ENCODE results near the gene VARS1.

The VARS1 gene

DNA sequence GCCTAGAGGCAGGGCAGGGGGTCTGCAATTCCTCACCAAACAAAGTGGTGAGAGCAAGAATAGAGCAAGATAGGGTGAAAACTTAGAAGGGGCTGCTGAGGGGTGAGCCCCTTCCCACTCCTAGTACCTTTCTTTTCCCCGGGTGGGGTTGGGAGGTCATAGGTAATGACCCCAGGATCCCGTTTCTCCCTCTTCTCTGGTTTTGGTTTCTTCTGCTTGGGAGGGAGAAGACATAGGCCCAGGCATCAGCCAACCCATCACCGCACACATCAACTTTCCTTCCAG, 3.5 kb downstream of the VARS1 start:
- DNase-seq, result no peak

GRCh38 chr6:31791324-31792089, 4.0 kb downstream of the VARS1 start:
- peak; percentile 64 for DNase-seq

DNA sequence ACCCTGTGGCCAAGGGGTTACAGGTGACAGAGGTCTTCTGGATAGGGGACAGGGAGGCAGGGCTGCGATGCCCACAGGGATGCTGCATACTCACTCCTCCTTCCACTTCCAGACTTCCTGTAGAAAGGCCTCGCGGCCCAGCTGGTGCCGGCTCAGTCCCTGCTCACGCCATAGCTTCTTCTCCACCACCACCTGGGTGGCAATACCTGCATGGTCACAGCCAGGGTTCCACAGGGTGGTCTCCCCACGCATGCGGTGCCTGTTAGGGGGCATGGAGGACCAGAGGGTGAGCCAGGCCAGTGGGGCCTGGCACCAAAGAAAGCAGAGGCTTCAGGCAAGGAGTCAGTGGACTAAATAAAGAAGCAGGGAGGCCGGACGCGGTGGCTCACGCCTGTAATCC, 10.1 kb downstream of the VARS1 start:
- DNase-seq, result no peak

DNA sequence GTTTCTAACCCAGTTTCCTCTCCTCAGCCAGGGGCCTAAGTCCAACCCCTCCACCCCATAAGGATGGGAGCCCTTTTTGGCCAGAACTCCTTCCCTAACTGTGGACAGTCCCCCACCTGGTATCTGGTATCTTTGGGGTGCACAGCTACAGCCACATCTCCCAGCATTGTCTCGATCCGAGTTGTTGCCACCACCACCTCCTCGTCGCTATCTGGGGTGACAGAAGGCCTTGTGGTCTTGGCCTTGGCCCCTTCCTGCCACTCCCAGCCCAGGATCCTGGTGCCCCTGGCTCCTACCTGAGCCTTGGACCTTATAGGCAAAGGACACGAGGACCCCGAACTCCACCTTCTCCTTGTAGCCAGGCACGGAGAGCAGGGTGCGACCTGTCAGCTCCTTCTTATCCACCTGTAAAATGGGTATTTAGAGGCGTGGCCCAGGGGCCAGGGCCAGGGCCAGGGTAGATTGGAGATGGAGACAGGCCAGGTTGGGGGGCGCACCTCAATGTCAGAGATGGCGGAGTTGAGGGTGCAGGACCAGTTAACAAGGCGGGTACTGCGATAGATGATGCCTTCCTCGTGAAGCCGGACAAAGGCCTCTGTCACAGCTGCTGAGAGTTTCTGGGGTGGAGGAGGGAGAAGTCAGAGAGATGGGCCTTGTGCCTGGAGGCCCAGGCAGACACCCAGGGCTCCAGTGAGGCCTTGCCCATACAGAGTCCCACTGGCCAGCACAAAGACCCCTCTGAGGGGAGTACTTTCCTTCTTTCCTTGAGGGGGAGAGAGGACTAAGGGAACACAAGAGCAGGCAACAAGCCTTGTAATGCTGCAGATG, 11.2 kb downstream of the VARS1 start:
- no peak for DNase-seq

DNA sequence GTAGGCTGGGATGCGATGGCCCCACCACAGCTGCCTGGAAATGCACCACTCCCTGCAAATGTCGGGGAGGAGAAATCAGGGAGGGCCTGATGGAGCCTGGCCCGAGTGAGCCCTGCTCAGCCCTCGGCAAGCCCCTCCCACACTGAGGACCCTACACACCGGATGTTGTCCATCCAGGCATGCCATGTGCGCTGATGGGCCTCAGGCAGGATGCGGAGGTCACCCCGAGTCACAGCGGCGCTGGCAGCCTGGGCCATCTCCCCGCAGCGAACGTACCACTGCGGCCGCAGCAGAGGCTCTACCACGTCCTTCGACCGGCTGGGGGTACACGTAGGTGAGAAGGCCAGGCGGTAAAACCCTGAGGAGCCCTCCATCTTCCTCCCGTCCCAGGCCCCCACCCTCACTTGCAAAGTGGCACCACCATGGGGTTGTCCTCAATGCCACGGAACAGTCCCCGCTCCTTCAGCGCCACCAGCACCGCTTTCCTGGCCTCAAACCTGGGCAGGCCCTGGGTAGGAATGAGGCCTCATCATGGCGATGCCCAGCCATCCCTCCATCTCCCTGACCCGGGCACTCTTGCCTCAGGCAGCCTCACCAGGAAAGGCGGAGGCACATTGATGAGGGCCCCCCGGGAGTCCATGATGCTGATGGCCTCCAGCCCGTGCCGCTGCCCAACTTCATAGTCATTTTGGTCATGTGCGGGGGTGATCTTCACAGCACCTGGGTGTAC, 13.3 kb downstream of the VARS1 start:
- no peak for DNase-seq

GRCh38 chr6:31781244-31782125, 14.1 kb downstream of the VARS1 start:
- no peak for DNase-seq

- no peak for DNase-seq
Observed at GRCh38 chr6:31780507-31781243, 14.9 kb downstream of the VARS1 start.

GRCh38 chr6:31779908-31780307, 15.6 kb downstream of the VARS1 start:
- no peak for DNase-seq

DNA sequence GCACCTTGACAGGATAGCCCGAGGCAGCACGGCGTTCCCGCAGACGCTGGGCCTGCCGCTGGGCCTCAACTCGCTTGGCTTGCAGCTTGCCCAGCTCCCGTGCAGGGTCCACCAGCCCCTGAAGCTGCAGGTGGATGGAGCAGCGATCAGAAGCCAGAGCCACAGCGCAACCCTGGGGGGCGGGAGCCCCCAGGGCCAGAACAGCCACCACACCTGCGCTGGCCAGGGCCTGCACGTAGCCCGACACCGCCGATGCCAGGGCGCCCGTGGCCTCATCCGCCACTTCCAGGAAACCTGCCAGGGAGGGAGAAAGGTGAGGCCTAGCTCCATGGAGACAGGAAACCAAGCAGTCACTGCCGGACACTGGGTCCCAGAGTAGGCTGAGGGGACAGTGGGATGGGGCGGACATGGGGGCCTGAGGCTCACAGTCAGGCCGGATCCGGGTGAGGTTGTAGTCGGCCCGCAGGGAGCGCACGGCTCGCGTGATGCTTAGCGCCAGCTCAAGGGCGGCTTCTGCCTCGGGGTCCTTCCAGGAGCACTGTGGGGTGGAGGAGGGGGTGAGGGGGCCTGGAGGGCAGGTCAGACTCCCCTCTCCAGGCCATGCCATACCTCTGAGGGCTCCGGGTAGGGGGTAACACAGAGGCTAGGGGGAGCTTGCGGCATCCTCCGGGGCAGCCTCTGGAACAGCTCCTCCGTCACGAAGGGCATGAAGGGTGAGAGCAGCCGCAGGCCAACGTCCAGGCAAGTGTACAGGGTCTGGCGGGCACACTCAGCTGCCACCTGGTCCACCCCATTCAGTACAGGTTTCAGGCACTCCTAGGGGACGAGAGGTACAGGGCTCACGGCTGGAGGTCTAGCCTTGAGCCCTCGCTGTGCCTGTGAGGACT, 16.3 kb downstream of the VARS1 start:
- DNase-seq, result no peak

GRCh38 chr6:31778193-31778592, 17.4 kb downstream of the VARS1 start:
- no peak for DNase-seq

- DNase-seq, result no peak
Observed at GRCh38 chr6:31777667-31778050, 17.9 kb downstream of the VARS1 start.

GRCh38 chr6:31776989-31777666, 18.4 kb downstream of the VARS1 start, which contains the start of gene VWA7:
TSS of gene VWA7 (minus strand) at chr6:31777328. CDS start at chr6:31776779, 549 bp downstream.
- peak; percentile 85 for DNase-seq

DNA sequence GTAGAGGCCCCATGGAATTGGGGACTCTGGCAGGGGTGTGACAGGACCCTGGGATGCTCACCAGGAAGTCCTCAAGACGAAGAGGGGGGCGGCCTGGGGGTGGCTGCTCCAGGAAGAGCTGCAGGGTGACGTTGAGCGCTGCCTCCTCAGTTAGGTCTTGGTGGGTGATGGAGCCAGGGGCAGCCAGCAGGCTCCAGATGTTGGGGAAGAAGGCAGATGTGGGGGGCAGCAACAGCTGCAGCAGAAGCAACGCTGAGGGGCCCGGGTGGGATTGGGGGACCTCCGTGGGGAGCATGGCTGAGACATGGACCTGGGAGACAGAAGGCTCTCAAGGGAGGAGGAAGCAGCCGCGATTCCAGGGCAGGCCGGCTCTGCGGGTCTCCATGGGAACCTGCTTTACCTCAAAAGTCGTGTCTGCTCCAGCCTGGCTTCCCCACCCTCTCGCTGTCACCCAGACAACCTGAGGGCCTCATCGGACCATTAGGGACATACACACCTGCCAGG, 19.0 kb downstream of the VARS1 start:
- DNase-seq, result peak; percentile 80

DNA sequence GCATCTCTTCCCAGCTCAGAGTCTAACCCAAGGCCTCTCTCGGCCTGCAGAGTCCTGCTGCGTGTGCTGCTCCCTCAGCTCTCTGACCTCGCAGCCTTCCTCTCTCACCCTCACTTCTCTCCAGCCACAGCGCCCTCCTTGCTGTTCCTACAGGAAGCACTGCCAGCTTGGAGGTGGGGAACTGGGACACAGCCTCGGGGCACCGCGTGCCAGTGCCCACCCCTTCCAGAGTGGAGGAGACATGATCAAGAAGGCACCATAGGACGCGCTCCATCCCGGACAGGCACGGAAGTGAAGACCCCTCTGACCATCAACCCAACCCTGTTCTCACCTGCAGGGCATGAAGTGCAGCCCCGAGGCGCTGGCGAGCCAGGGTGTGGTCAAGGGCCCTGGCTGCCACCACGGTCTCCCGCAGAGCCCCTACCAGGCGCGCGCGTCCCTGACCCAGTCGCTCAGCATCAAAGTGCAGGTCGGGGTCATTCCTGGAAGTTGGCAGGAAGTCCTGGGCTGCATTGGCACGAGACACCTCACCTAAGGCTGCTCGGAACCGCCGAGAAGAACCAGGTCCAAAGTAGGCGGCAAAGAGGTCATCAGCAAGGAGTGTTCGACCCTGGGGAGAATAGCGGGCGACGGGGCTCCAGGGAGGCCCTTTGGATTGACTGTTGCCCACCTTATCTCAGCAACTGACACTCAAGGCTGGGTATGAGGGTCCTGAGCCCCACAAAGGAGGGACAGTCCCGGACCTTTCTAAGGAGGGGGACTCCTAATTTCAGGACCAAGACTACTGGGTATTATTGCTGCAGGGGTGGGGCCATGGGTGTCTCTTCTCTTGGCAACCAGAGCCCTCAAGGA, 19.7 kb downstream of the VARS1 start:
- DNase-seq, result no peak

- no peak for DNase-seq
Observed at GRCh38 chr6:31775184-31775583, 20.4 kb downstream of the VARS1 start.

DNA sequence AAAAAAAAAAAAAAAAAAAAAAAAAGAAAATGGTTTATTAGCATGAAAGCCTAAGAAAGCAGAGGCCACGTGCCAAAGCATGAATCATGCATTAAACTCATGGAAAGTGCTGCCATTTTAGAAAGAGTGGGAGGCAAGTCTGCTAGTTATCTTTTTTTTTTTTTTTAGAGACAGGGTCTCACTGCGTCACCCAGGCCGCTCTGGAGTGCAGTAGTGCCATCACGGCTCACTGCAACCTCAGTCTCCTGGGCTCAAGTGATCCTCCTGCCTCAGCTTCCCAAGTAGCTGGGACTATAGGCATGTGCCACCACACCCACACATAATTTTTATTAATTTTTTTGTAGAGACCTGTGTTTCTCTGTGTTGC, 23.6 kb downstream of the VARS1 start:
- DNase-seq, result no peak

GRCh38 chr6:31770860-31771259, 24.7 kb downstream of the VARS1 start:
- DNase-seq, result no peak

GRCh38 chr6:31769684-31770371, 25.7 kb downstream of the VARS1 start:
- peak; percentile 82 for DNase-seq

All from NCI-H69 (cell line).